ENCODE results near the gene IVD. TPM values are rescaled to one million over a fixed set of nuclear protein-coding genes. Genes with fewer than 3 reads are reported as not detected.

The IVD gene
- total RNA-seq, 4 donors from 2014 or later: 24.9 to 101 (median 48.0) TPM

- TF ChIP-seq, protein P1, sequence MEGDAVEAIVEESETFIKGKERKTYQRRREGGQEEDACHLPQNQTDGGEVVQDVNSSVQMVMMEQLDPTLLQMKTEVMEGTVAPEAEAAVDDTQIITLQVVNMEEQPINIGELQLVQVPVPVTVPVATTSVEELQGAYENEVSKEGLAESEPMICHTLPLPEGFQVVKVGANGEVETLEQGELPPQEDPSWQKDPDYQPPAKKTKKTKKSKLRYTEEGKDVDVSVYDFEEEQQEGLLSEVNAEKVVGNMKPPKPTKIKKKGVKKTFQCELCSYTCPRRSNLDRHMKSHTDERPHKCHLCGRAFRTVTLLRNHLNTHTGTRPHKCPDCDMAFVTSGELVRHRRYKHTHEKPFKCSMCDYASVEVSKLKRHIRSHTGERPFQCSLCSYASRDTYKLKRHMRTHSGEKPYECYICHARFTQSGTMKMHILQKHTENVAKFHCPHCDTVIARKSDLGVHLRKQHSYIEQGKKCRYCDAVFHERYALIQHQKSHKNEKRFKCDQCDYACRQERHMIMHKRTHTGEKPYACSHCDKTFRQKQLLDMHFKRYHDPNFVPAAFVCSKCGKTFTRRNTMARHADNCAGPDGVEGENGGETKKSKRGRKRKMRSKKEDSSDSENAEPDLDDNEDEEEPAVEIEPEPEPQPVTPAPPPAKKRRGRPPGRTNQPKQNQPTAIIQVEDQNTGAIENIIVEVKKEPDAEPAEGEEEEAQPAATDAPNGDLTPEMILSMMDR (IDR thresholded peaks at IDR 0.05; ENCODE audit: low read depth): no peak
Measured at GRCh38 chr15:40436892-40437751, 31.5 kb downstream of the IVD start.

GRCh38 chr15:40437752-40438687, 32.4 kb downstream of the IVD start:
- TF ChIP-seq, protein P1 (IDR thresholded peaks at IDR 0.05; ENCODE audit: low read depth): no peak

DNA sequence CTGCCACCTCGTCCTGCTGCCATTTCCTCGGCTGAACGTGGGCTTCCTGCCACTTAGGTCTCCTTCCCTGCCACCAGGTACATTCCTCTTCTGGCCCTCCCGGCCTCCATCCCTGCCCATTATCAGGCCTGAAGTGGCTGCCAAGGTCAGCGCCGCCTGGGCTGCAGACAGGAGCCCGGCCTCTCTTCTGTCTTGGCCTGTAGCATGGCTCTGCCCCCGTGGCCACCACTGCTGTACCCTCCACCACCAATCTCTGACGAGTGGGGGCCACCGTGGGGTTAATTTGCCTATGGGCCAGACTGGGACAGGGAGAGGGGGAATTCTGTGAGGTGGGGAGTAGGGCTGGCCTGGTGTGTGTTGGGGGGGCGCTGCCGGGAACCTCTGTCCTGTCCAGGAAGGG, 33.1 kb downstream of the IVD start:
- TF ChIP-seq, protein P1 (IDR thresholded peaks at IDR 0.05; ENCODE audit: low read depth): no peak

DNA sequence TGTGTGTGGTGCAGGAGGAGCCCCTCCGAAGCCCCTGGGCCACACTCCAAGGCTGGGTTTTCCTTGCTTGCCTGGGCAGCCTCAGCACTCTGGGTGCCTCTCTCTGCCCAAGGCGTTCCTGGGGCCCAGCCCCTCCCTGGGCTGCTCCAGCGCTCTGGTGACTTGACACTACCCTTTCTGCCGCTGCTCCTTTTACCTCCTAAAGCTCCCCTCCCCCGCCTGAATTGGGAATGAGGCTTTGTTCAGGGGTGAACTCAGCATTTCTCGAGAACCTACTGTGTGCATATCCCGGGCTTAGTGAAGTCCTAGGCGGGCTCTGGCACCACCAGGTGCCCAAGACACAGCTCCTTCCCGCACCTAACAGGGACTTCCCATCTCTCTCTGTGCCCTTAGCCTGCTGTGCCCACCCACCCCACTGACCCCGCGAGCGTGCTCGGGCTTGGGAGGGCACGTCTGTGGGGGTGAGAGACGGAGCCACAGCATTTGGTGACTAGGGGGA, 33.9 kb downstream of the IVD start:
- TF ChIP-seq, protein P1 (IDR thresholded peaks at IDR 0.05; ENCODE audit: low read depth): no peak

DNA sequence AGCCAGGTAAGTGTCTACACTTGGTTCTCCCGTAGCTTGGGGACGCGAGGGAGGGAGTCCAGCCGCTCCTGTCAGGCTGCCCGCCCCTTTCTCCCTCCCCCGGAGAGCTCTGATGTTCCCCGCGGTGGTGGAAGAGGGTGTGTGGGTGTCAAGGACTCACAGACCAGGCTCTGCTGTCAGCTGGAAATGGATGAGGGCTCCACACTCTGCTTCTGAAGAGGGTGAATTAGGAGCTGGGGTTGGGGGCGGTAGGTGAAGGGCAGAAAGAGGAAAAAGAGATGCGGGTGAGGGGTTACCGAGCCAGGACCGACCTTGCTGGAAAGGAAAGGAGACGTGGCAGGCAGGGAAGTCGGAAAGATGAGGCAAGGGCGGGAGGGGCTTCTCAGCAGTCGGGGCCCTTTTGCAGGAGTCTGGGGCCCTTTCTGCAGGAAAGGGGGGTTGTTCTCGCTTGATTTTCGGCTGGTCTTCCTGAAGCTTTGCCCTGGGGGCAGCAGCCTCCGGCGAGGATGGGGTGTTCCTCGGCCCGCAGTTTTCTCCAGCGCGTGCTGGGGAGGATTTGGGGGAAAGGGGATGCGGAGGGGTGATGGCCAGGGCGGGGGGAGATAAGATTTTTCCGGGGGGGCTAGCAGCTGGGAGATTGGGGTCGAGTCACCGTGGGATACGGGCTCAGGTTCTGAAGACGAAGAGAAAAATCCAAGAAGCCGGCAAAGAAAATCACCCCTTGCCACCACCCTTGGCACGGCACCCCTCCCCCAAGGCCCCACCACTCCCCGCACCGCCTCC, 34.6 kb downstream of the IVD start:
- TF ChIP-seq, protein P1 (IDR thresholded peaks at IDR 0.05; ENCODE audit: low read depth): no peak

DNA sequence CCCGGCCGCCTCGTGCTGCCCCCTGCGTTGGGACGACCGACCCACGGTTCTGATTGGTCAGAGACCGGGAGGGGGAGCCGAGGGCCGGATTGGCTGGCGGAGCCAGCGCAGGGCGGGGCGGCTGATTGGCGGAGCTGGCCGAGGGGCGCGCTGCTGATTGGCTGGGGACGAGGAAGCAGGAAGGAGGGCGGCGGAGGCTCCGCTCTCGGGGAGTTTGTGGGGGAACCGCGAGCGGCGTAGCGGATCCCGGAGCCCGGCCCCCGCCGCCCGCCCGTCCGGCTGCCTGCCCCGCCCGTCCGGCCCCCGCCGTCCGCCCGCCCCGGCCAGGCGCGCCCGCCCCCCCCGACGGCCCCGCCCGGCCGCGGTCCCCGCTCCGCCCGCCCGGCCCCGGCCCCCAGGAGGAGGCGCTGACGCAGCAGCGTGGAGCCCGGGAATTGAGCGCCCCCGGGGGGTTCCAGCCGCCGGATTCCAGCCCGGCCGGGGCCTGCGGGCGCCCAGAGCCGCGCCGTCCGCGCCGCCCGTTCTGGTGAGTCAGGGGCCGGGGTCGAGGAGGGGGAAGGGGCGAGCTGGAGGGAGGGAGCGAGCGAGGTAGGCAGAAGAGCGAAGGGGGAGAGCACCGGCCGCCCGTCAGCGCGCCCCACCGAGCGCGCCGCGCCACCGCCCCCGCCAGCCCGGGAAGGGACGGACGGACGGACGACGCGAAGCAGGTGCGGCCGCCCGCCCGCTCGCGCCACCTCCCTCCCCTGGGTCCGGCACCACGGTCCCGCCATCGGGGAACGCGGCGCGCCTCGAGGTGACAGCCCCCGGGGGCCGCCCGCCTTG, 35.4 kb downstream of the IVD start, which contains the start of gene BAHD1:
Gene BAHD1 (plus strand): TSS at position 211 of the 822 bp plus-strand sequence. CDS start 17,512 bp downstream, outside the sequence.
- TF ChIP-seq, protein P1 (IDR thresholded peaks at IDR 0.05; ENCODE audit: low read depth): no peak
